Ishikawa (cell line): Measurements from ENCODE around the gene COL10A1.

Experiments
- CEBPB ChIP-seq: IDR thresholded peaks from 2 replicates; pipeline ENCODE4 v1.6.1; 2012
- EGR1 ChIP-seq: IDR thresholded peaks from 2 replicates; pipeline ENCODE4 v1.6.1; 2012
- EP300 ChIP-seq: IDR thresholded peaks from 2 replicates; pipeline ENCODE4 v1.6.1; 2012; ENCODE audit warnings: borderline replicate concordance
- FOXM1 ChIP-seq: IDR thresholded peaks from 2 replicates; pipeline ENCODE4 v1.6.1; 2012; ENCODE audit warnings: low read depth, borderline replicate concordance
- NFIC ChIP-seq: IDR thresholded peaks from 2 replicates; pipeline ENCODE4 v1.6.1; 2012
- RAD21 ChIP-seq: IDR thresholded peaks from 2 replicates; pipeline ENCODE4 v1.6.1; 2012; ENCODE audit warnings: low read depth
- TAF1 ChIP-seq: IDR thresholded peaks from 2 replicates; pipeline ENCODE4 v1.6.1; 2012; ENCODE audit warnings: low read depth, mild to moderate bottlenecking
- TCF12 ChIP-seq: IDR thresholded peaks from 2 replicates; pipeline ENCODE4 v1.6.1; 2012; ENCODE audit warnings: low read depth
- TEAD4 ChIP-seq: IDR thresholded peaks from 2 replicates; pipeline ENCODE4 v1.6.1; 2012
- YY1 ChIP-seq: IDR thresholded peaks from 2 replicates; pipeline ENCODE4 v1.6.1; 2012; ENCODE audit warnings: low read depth
- TF ChIP-seq, protein P1 (sequence below): IDR thresholded peaks from 2 replicates; pipeline ENCODE4 v1.6.1; 2012
- TF ChIP-seq, protein P2 (sequence below): IDR thresholded peaks from 2 replicates; pipeline ENCODE4 v1.6.1; 2012
- TF ChIP-seq, protein P3 (sequence below): IDR thresholded peaks from 2 replicates; pipeline ENCODE4 v1.6.1; 2012; ENCODE audit warnings: low read depth, mild to moderate bottlenecking

DNA sequence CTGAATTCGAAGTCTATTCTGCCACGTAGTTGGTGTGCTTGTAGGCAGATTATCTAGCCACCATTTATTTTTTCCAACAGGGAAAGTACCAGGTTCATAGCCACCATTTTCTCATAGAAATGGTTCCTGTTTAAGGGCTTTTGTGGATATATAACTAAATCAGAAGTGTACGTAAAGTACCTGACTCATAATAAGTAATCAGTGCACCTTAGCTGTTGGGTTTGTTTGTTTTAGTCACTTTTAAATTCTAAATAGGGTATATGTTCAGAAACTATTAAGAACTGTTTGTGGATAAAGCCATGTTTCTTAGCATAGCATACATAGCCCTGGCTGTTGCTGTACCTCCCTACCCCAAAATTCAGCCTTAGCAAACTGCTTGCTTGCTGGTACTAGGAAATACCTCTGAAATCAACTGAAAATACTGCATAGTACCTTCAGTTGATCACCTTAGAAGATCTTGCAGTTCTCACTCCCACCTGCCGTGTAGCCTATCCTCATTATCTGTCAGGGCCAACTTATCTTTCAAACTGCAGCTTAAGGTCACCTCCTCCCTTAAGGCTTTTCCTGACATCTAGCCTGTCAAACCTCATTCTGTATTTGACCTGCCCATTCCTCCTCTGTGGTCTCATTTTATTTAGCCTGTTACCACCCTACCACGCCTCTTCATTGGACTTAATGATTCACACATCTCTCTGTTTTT lies 44.6 kb upstream of the COL10A1 start:
- TF ChIP-seq RAD21 (no peak), FOXM1 (no peak), TEAD4 (no peak), EP300 (no peak), CEBPB (no peak), YY1 (no peak), NFIC (no peak), TCF12 (no peak), EGR1 (no peak), TAF1 (no peak)
- TF ChIP-seq, protein P1, sequence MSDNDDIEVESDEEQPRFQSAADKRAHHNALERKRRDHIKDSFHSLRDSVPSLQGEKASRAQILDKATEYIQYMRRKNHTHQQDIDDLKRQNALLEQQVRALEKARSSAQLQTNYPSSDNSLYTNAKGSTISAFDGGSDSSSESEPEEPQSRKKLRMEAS: no peak
- TF ChIP-seq, protein P2, sequence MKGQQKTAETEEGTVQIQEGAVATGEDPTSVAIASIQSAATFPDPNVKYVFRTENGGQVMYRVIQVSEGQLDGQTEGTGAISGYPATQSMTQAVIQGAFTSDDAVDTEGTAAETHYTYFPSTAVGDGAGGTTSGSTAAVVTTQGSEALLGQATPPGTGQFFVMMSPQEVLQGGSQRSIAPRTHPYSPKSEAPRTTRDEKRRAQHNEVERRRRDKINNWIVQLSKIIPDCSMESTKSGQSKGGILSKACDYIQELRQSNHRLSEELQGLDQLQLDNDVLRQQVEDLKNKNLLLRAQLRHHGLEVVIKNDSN: no peak
- TF ChIP-seq, protein P3, sequence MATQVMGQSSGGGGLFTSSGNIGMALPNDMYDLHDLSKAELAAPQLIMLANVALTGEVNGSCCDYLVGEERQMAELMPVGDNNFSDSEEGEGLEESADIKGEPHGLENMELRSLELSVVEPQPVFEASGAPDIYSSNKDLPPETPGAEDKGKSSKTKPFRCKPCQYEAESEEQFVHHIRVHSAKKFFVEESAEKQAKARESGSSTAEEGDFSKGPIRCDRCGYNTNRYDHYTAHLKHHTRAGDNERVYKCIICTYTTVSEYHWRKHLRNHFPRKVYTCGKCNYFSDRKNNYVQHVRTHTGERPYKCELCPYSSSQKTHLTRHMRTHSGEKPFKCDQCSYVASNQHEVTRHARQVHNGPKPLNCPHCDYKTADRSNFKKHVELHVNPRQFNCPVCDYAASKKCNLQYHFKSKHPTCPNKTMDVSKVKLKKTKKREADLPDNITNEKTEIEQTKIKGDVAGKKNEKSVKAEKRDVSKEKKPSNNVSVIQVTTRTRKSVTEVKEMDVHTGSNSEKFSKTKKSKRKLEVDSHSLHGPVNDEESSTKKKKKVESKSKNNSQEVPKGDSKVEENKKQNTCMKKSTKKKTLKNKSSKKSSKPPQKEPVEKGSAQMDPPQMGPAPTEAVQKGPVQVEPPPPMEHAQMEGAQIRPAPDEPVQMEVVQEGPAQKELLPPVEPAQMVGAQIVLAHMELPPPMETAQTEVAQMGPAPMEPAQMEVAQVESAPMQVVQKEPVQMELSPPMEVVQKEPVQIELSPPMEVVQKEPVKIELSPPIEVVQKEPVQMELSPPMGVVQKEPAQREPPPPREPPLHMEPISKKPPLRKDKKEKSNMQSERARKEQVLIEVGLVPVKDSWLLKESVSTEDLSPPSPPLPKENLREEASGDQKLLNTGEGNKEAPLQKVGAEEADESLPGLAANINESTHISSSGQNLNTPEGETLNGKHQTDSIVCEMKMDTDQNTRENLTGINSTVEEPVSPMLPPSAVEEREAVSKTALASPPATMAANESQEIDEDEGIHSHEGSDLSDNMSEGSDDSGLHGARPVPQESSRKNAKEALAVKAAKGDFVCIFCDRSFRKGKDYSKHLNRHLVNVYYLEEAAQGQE: no peak
